Fibroblast of gingiva (primary cell): ENCODE measurements around the gene OPCML.

Source experiments
- DNase-seq: peaks from one replicate; pipeline ENCODE4 v3.0.0-alpha.2; 2011; ENCODE audit warnings: low read depth

Gene OPCML

DNA sequence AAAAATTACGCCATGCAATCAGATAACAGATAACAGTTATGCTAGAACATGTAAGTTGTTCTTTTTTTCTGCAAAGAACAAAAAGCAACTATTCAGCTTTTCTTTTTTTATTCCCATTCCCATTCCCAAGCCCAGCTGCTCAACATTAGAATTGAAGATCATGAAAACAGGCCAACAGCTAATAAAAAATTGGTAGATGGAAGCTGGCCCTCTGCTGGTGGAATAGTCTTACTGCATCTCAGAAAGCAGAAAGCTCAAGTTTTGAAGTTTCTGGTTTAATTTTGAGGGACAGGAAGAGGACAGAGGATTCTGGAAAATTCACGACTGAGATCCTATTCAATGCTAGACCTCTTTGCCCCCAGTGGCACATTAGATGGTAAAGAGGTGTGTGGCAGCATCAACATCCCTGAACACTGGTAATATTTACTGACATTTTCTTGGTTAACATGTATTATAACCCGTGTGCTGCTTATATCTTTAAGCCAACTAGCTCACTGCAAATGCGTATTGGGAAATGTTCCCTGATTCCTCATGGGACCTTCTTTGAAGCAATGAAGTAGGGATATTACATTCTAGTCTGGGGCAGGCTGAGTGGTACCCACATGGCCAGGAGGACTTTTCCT is 591.2 kb downstream of the OPCML start:
- DNase-seq = no peak

- no peak for DNase-seq
Observed at GRCh38 chr11:132937016-132937415, 595.3 kb downstream of the OPCML start.

GRCh38 chr11:132935383-132935782 is 596.9 kb downstream of the OPCML start:
- DNase-seq = no peak

DNA sequence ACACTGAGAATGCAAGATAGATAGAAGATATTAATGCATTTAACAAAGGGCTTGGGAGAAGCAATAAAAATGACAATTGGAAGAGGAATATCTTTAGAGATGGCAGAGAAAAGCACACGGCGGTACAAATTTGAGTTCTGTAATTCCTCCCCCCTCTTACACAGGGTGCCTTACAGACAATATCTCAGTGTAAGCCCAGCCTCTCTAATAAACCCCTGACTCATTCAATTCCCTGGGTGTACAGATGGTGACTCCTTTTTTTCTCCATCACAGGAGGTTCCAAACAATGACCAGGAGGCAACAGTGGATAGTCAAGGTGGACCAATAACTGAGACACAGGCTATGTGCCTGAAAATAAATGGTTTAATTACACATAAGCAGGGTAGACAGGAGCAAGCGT is 598.6 kb downstream of the OPCML start:
- no peak for DNase-seq

DNA sequence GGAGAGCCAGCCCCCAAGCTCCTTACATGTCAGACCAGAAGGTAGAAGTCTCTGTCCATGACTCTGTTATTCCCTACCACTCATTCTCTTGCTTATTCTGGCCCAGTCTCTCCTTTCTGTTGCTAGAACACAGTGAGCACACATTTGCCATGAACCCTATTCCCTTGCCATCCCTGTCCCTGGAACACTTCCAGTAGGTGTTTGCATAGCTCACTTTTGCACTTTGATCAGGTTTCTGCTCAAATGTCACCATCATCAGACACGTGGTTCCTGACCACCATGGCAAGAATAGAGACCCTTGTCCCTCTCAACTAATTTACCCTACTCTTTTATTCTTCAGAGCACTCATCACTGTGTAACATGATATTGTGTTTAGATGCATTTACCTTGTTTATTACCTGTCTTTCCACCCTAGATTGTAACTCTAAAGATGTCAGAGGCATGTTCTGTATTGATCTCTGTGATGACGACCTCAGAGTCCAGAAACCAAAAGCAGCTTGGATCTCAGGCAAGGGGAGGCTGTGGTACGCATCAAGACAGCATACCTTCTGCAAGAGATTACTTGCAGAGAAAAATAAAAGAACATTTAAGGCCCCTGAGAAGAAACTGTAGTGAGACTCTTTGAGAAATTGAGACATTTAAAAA is 606.4 kb downstream of the OPCML start:
- no peak for DNase-seq

DNA sequence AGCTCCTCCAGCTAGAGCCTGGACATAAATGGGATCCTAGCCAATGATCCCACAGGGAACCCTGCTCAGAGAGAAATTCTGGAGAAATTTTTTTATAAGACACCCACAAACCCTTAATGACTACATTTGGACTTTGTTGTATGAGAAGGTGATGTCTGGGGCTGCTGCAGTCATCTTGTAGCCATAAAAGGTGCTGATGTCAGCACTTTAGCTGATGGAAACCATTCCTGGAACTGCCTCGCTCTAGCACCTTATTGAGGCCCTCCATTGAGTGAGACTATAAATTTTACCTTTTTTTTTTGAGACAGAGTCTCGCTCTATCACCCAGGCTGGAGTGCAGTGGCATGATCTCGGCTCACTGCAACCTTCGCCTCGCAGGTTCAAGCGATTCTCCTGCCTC is 610.7 kb downstream of the OPCML start:
- no peak for DNase-seq

- DNase-seq = no peak
Observed at GRCh38 chr11:132920451-132921096, 611.7 kb downstream of the OPCML start.

GRCh38 chr11:132914600-132914999 is 617.7 kb downstream of the OPCML start:
- DNase-seq = no peak

GRCh38 chr11:132913886-132914285 is 618.4 kb downstream of the OPCML start:
- no peak for DNase-seq

DNA sequence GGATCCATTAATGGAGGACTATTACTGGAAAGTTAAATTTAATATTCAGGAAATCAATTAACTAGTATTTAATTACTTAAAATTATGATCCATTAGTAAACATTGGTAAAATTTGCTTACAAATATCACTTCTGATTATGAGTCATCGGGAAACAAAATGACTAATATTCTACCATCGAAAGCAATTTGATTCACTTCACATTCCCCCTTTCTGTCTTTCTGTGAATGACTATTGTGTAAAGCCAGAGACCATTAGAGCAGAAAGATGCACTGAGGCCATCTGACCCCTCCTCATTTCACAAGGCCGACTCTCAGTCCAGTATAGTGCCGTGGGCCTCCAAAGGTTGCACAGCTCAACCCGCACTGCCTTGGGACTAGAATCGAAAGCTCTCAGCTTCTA is 619.0 kb downstream of the OPCML start:
- DNase-seq = no peak

GRCh38 chr11:132911186-132911585 is 621.1 kb downstream of the OPCML start:
- DNase-seq = no peak

- no peak for DNase-seq
Observed at GRCh38 chr11:132910011-132910760, 622.1 kb downstream of the OPCML start.

DNA sequence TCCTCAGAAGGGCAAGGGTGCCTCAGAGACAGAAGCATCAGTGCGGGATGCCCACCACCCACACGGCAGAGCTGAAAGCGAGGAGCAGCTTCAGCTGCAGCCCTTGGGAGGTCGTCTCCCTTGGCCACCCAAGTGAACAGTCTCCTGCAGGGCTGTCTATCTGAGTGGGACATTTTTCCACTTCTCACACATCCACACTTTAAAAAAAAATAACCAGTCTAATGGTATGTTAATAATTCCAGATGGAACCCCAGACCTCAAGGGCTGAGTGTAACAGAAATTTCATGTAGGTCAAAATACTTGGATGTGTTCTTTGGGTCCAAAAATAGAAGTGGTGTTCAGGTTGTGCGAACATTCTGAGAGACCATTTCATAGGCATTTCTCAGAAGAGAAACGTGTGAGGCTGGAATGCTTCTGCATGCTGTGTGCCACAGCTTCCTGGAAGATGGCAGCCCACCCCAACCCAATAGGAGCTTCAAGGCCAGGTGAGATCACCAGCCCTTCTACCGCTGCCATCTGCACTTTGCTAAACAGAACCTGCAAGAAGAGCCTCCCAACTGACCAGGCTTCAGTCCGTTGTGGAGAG is 623.2 kb downstream of the OPCML start:
- no peak for DNase-seq

GRCh38 chr11:132908414-132908810 is 623.9 kb downstream of the OPCML start:
- DNase-seq = no peak

DNA sequence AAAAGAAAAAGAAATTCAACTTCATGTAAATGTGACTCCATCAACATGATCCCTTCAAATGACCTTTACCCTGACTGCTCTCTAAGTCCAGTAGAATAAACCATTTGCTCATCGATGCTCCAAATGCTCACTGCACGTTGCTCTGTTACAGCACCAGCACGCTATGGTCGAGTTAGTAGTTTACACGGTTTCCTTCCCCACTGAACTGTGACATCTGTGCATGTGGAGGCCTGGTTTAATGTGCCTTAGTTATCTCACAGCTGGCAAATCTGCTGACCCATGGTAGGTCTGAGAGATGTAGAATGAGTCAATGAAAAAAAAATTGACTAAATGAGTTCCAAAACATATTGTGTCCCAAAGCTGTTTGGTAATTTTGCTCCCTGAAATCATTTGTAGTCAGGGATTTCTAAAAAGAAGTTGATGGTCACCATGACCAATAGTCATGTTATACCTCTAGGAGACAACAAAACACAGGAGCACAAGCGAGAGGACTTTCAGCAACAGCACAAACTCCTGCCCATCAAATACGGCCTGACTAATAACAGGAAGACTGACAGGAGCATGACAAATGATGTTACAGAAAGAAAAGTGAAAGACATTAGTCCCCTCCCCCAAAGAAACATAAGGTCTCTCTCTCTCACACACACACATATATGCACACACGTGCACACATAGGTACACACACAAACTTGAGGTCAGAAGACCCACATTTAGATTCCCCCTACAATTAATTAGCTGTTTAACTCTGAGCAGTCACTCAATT is 624.5 kb downstream of the OPCML start:
- no peak for DNase-seq

- no peak for DNase-seq
Observed at GRCh38 chr11:132904607-132905006, 627.7 kb downstream of the OPCML start.

GRCh38 chr11:132904091-132904490 is 628.2 kb downstream of the OPCML start:
- DNase-seq = no peak

GRCh38 chr11:132901638-132902471 is 630.4 kb downstream of the OPCML start:
- DNase-seq = no peak

- DNase-seq = no peak
Observed at GRCh38 chr11:132898676-132899075, 633.6 kb downstream of the OPCML start.

DNA sequence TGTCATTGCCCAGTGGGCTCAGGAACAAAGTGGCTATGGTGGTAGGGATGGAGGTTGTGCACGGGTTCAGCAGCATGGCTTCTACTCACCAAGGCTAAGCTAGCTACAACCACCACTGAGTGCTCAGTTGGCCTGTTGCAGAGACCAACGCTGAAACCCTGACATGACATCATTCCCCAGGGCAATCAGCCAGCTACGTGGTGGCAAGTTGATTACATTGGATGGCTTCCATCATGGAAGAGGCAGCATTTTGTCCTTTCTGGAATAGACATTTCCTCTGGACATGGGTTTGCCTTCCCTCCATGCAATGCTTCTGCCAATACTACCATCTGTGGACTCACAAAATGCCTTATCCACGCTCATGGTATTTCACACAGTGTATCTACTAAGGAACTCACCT is 634.3 kb downstream of the OPCML start:
- DNase-seq = no peak

DNA sequence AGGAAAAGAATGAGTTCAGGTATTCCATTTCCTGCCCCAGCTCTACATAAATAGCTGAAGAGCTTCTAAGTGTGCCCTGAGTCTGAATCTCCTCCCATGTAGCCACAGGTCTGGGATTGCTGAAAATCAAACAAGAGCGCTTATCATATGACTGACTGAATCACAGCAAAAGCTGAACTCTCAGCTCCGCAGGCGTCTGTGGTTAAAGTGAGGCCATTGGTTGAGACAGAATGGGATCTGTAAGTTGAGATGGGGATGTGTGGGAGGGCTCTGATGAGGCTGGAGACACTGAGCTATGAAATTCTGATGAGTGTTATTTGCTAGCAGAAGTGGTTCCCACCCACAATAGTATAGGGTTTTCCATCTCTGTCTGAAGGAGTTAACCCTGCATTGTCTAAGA is 637.0 kb downstream of the OPCML start:
- no peak for DNase-seq
